PFSK-1 (cell line): Measurements from ENCODE around the gene SRPRB.

Experiments
- FOXP2 ChIP-seq: optimal IDR thresholded peaks from 2 replicates; pipeline ENCODE3; 2011; ENCODE audit warnings: borderline replicate concordance, control low read depth, inconsistent platforms; ENCODE audit not compliant: insufficient read depth; ENCODE audit errors: extremely low read length, extremely low read depth
- POLR2AphosphoS5 ChIP-seq: IDR thresholded peaks from 2 replicates; pipeline ENCODE4 v1.6.1; 2012; ENCODE audit warnings: low read depth, mild to moderate bottlenecking, control low read depth, low read length, moderate library complexity
- SIN3A ChIP-seq: IDR thresholded peaks from 2 replicates; pipeline ENCODE4 v1.6.1; 2012; ENCODE audit warnings: mild to moderate bottlenecking, low read length, moderate library complexity, borderline replicate concordance; ENCODE audit not compliant: insufficient read depth
- TAF1 ChIP-seq: IDR thresholded peaks from 2 replicates; pipeline ENCODE4 v1.6.1; 2012; ENCODE audit warnings: low read length, control low read depth, borderline replicate concordance; ENCODE audit not compliant: insufficient read depth
- TF ChIP-seq, protein P1 (sequence below), 2 experiments: IDR thresholded peaks; 2 replicates each; pipeline versions ENCODE4 v1.6.1 to v1.8.0; 2011 to 2012; ENCODE audit warnings: low read depth in 2 of 2, low read length in 2 of 2, control low read depth in 1 of 2, inconsistent platforms in 1 of 2, mild to moderate bottlenecking in 1 of 2, moderate library complexity in 1 of 2; ENCODE audit not compliant: insufficient read depth in 1 of 2

The SRPRB gene

DNA sequence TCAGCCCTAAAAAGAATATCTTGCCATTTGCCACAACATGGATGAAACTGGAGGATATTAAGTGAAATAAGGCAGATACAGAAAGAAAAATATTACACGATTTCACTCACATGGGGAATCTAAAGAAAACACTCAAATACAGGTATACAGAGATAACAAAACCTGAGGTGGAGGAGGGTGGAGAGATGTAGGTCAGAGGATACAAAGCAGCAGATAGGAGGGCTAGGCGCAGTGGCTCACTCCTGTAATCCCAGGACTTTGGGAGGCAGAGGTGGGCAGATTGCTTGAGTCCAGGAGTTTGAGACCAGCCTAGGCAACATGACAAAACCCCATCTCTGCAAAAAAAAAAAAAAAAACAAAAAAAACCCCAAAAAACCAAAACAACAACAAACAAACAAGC, 23.2 kb upstream of the SRPRB start:
- TF ChIP-seq FOXP2 (no peak), POLR2AphosphoS5 (no peak), SIN3A (no peak), TAF1 (no peak)
- TF ChIP-seq, protein P1, sequence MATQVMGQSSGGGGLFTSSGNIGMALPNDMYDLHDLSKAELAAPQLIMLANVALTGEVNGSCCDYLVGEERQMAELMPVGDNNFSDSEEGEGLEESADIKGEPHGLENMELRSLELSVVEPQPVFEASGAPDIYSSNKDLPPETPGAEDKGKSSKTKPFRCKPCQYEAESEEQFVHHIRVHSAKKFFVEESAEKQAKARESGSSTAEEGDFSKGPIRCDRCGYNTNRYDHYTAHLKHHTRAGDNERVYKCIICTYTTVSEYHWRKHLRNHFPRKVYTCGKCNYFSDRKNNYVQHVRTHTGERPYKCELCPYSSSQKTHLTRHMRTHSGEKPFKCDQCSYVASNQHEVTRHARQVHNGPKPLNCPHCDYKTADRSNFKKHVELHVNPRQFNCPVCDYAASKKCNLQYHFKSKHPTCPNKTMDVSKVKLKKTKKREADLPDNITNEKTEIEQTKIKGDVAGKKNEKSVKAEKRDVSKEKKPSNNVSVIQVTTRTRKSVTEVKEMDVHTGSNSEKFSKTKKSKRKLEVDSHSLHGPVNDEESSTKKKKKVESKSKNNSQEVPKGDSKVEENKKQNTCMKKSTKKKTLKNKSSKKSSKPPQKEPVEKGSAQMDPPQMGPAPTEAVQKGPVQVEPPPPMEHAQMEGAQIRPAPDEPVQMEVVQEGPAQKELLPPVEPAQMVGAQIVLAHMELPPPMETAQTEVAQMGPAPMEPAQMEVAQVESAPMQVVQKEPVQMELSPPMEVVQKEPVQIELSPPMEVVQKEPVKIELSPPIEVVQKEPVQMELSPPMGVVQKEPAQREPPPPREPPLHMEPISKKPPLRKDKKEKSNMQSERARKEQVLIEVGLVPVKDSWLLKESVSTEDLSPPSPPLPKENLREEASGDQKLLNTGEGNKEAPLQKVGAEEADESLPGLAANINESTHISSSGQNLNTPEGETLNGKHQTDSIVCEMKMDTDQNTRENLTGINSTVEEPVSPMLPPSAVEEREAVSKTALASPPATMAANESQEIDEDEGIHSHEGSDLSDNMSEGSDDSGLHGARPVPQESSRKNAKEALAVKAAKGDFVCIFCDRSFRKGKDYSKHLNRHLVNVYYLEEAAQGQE (IDR thresholded peaks at IDR 0.05; ENCODE audit: insufficient read depth in 1 of 2, low read depth in 2 of 2, low read length in 2 of 2): no peak

DNA sequence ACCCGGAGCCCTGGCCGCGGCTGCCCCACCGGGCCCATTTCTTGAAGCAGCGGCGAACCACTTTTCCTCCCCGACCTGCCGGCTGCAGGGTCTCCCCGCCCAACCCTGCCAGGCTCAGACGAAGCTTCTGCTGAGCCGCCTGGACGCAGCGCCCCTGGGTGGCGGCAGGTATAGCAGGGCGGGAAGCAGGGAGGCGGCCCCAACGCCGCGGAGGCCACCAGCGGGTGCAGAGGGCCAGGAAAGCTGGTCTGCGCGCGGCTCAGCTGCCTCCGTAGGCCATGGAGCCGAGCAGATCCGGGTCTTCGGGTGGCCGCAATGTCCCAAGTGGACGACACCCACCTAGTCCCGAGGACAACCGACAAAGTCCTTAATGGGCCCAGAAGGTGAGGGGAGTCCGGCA, 21.9 kb upstream of the SRPRB start:
- no peak for TF ChIP-seq SIN3A
- no peak for TF ChIP-seq FOXP2

DNA sequence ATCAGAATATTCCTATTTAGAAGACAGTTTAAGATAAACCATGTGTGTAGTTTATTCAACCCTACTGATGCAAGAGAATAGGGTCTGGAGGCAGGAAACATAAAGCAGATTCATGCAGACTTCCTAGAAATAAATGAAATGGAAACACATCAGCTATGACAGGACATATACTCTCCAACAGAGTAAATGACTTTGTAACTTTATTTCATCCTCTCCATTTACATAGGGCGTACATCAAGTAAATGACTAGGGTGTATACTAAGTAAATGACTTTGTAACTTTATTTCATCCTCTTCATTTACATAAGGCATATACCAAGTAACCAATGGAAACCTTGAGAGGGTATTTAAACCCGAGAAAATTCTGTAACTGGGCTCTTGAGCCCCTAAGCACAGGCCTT, 17.6 kb upstream of the SRPRB start:
- no peak for TF ChIP-seq POLR2AphosphoS5

DNA sequence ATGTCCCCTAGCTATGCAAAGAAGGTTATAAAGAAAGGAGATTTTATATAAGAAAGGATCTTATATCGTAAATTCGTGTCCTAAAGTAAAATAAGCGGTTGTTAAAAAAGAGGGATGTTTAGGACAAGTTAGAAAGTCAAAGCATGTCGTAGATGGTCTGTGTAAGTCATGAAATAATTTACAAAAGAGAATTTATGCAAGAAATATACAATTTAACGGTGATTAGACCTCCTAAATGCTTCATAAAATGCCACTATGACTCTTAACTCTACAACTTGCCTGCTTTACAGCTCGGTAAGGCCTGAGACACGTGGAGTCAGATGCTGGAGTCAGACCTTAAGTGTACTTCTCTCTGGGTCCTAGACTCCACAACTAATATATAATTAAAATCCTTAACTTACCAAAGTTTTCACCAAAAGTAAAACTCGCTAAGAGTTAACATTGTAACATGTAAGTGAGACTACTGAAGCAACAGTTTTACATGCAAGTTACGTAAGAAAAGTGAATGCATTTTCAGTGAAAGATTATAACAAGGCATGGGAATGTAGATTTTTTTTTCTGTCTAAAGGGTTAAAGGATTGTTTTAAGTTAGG, 13.3 kb upstream of the SRPRB start:
- TF ChIP-seq, protein P1 (IDR thresholded peaks at IDR 0.05; ENCODE audit: insufficient read depth in 1 of 2, low read depth in 2 of 2, low read length in 2 of 2): no peak
- no peak for TF ChIP-seq TAF1
- no peak for TF ChIP-seq POLR2AphosphoS5
- no peak for TF ChIP-seq SIN3A
- no peak for TF ChIP-seq FOXP2

DNA sequence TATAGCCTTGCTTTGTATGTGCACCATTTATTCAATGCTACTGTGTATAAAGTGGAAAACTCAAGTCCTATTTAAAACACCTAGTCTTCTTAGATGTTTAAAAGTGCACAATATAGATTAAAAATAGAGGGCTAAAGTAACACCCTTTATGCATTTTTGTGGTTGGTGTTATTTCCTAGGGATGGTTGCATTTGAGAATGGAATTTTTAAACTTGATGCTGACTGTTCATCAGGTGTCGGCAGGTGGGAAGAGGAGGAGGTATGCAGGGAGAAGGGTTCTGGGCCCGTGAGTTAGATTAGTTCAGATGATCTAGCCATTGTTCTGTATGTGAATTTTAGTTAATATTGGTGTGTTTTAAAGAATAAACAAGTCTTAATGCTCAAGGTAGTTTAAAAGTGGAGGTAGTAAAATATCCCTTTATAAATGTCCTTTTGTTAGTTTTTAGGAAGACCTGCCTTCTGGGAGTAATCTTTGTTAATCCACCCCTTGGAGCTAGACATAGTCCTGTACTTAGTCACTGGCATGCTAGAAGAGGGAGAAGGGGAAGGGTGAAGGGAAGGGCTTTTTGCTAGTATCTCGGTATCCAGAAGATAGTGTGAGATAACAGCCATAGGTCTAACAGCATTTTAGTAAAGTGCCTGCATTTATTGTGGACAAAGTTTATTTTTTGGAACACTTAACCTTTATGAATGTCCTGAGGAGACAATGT, 8.1 kb upstream of the SRPRB start:
- no peak for TF ChIP-seq POLR2AphosphoS5
- no peak for TF ChIP-seq TAF1
- TF ChIP-seq SIN3A: no peak
- no peak for TF ChIP-seq FOXP2
- TF ChIP-seq, protein P1 (IDR thresholded peaks at IDR 0.05; ENCODE audit: insufficient read depth in 1 of 2, low read depth in 2 of 2, low read length in 2 of 2): no peak

DNA sequence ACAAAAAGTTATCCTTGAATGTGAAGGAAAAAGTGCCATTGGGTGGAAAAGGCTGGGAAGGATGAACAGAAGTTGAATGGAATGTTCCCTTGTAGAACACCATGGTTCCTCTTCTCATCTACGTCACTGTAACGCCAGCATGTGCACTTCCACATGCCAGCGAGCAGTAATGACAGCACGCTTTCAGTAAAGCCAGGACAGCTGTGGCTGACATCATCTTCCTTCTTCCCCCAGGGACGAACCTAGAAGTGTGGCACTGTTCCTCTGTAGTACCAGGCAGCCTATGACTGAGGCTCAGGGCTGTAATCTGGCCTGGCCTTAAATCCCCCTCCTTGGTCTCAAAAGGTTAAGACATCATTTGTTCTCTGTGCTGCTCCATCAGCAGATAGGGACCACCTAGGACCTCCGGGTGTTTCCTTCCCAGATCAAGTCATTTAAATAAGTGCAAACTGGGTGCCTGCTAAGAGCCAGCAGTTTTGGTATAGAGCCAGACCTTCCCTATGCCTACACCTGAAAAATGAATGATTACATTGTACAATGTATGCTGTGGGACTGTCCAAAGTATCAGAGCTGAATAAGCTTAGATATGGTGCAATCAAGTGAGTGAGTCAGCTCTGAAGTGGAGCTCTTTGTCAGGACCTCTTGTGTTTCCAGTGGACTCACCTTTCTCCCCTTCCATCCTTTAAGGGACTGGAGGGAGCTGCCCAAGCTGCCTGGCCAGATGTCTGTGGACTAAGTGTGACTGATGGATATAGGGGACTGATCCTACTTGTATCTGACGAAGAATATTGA, 5.6 kb upstream of the SRPRB start:
- TF ChIP-seq POLR2AphosphoS5: no peak
